ENCODE data around the gene TEX264. TPM values are rescaled to one million over a fixed set of nuclear protein-coding genes. Genes with fewer than 3 reads are reported as not detected.

Gene TEX264, protein sequence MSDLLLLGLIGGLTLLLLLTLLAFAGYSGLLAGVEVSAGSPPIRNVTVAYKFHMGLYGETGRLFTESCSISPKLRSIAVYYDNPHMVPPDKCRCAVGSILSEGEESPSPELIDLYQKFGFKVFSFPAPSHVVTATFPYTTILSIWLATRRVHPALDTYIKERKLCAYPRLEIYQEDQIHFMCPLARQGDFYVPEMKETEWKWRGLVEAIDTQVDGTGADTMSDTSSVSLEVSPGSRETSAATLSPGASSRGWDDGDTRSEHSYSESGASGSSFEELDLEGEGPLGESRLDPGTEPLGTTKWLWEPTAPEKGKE
- polyA plus RNA-seq (2012; ENCODE audit: insufficient read length, low read depth): 47.5 TPM

- TF ChIP-seq SIN3A (IDR thresholded peaks at IDR 0.05; ENCODE audit: borderline replicate concordance, insufficient read depth, low read length): no peak
- 0 out of 2 replicates have a peak, but pooled peaks have one; percentile 53 for TF ChIP-seq TAF1 (IDR thresholded peaks at IDR 0.05; ENCODE audit: borderline replicate concordance, insufficient read depth, low read length)
- TF ChIP-seq, protein P1, sequence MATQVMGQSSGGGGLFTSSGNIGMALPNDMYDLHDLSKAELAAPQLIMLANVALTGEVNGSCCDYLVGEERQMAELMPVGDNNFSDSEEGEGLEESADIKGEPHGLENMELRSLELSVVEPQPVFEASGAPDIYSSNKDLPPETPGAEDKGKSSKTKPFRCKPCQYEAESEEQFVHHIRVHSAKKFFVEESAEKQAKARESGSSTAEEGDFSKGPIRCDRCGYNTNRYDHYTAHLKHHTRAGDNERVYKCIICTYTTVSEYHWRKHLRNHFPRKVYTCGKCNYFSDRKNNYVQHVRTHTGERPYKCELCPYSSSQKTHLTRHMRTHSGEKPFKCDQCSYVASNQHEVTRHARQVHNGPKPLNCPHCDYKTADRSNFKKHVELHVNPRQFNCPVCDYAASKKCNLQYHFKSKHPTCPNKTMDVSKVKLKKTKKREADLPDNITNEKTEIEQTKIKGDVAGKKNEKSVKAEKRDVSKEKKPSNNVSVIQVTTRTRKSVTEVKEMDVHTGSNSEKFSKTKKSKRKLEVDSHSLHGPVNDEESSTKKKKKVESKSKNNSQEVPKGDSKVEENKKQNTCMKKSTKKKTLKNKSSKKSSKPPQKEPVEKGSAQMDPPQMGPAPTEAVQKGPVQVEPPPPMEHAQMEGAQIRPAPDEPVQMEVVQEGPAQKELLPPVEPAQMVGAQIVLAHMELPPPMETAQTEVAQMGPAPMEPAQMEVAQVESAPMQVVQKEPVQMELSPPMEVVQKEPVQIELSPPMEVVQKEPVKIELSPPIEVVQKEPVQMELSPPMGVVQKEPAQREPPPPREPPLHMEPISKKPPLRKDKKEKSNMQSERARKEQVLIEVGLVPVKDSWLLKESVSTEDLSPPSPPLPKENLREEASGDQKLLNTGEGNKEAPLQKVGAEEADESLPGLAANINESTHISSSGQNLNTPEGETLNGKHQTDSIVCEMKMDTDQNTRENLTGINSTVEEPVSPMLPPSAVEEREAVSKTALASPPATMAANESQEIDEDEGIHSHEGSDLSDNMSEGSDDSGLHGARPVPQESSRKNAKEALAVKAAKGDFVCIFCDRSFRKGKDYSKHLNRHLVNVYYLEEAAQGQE (IDR thresholded peaks at IDR 0.05; ENCODE audit: insufficient read depth in 1 of 2, low read depth in 2 of 2, low read length in 2 of 2): no peak
- TF ChIP-seq FOXP2 (optimal IDR thresholded peaks at IDR 0.05; ENCODE audit: borderline replicate concordance, extremely low read depth, extremely low read length, insufficient read depth): no peak
- TF ChIP-seq POLR2AphosphoS5 (IDR thresholded peaks at IDR 0.05; ENCODE audit: low read depth, low read length): peak; percentile 64
These were observed at the start of gene TEX264 for GRCh38 chr3:51670823-51671733. TEX264 (plus strand) TSS chr3:51671252; CDS start chr3:51674305, 3,053 bp downstream.

GRCh38 chr3:51622413-51622812 is 48.6 kb upstream of the TEX264 start:
- no peak for TF ChIP-seq TAF1 (IDR thresholded peaks at IDR 0.05; ENCODE audit: borderline replicate concordance, insufficient read depth, low read length)
- no peak for TF ChIP-seq POLR2AphosphoS5 (IDR thresholded peaks at IDR 0.05; ENCODE audit: low read depth, low read length)
- TF ChIP-seq, protein P1 (IDR thresholded peaks at IDR 0.05; ENCODE audit: insufficient read depth in 1 of 2, low read depth in 2 of 2, low read length in 2 of 2): no peak
- no peak for TF ChIP-seq FOXP2 (optimal IDR thresholded peaks at IDR 0.05; ENCODE audit: borderline replicate concordance, extremely low read depth, extremely low read length, insufficient read depth)
- no peak for TF ChIP-seq SIN3A (IDR thresholded peaks at IDR 0.05; ENCODE audit: borderline replicate concordance, insufficient read depth, low read length)

DNA sequence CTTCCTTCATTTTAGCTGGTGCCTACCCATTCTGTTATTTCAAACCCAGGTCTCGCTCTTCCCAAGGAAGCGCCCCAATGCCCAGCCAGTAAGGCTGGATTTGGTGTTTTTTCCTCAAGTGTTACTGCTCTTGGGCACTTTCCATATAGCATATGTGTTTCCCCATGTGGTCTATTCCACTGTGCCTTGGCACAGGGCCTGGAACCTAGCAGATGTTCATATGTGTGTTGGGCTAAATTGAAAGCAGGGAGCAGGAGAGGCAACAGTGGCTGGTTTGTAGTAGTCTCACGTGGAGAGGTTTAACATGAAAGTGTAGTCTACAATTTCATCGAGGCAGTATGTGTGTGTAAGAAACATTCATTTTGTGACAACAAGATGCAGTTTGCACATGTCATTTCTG is 48.2 kb upstream of the TEX264 start:
- TF ChIP-seq TAF1 (IDR thresholded peaks at IDR 0.05; ENCODE audit: borderline replicate concordance, insufficient read depth, low read length) (no peak), POLR2AphosphoS5 (IDR thresholded peaks at IDR 0.05; ENCODE audit: low read depth, low read length) (no peak), FOXP2 (optimal IDR thresholded peaks at IDR 0.05; ENCODE audit: borderline replicate concordance, extremely low read depth, extremely low read length, insufficient read depth) (no peak), SIN3A (IDR thresholded peaks at IDR 0.05; ENCODE audit: borderline replicate concordance, insufficient read depth, low read length) (no peak)
- TF ChIP-seq, protein P1 (IDR thresholded peaks at IDR 0.05; ENCODE audit: insufficient read depth in 1 of 2, low read depth in 2 of 2, low read length in 2 of 2): no peak

GRCh38 chr3:51630513-51630912 is 40.5 kb upstream of the TEX264 start:
- TF ChIP-seq POLR2AphosphoS5 (IDR thresholded peaks at IDR 0.05; ENCODE audit: low read depth, low read length) (no peak), SIN3A (IDR thresholded peaks at IDR 0.05; ENCODE audit: borderline replicate concordance, insufficient read depth, low read length) (no peak), FOXP2 (optimal IDR thresholded peaks at IDR 0.05; ENCODE audit: borderline replicate concordance, extremely low read depth, extremely low read length, insufficient read depth) (no peak)

DNA sequence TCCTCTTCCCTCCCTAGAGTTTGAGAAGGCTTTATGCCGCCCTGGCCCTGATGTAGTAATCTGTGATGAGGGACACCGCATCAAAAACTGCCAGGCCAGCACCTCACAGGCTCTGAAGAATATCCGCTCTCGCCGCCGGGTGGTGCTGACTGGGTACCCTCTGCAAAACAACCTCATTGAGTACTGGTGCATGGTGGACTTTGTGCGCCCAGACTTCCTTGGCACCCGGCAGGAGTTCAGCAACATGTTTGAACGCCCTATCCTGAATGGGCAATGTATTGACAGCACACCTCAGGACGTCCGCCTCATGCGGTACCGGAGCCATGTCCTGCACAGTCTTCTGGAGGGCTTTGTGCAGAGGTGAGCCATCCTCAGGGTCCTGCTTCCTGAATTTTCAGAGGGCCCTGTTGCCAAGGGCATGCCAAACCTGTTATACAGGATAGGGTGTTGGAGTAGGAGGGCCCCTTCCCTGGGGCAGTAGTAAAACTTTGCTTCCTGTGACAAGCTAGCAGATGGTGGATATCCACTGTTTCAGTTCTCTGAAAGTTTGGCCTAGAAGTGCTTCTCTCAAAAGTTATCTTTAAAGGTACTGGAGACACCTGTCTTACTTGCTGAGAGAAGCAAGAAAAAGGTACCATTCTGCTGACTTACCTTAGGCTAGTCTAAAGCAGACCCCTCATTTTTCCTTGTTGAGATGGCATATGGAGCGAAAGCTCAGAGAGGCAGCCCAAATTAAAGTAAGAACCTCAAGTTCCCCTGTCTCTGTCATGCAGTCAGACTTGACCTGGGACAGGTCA is 33.7 kb upstream of the TEX264 start:
- TF ChIP-seq FOXP2 (optimal IDR thresholded peaks at IDR 0.05; ENCODE audit: borderline replicate concordance, extremely low read depth, extremely low read length, insufficient read depth) (no peak), SIN3A (IDR thresholded peaks at IDR 0.05; ENCODE audit: borderline replicate concordance, insufficient read depth, low read length) (no peak), TAF1 (IDR thresholded peaks at IDR 0.05; ENCODE audit: borderline replicate concordance, insufficient read depth, low read length) (no peak), POLR2AphosphoS5 (IDR thresholded peaks at IDR 0.05; ENCODE audit: low read depth, low read length) (no peak)
- TF ChIP-seq, protein P1 (IDR thresholded peaks at IDR 0.05; ENCODE audit: insufficient read depth in 1 of 2, low read depth in 2 of 2, low read length in 2 of 2): no peak
